ENCODE results near the gene RBX1. TPM values are rescaled to one million over a fixed set of nuclear protein-coding genes. Genes with fewer than 3 reads are reported as not detected.

Gene RBX1
- polyA plus RNA-seq, 1 donor from 2014 or later = 181 TPM

Small RNA genes within 50 kb of the gene (small RNA-seq; reads per million reads assigned to genes)
- gene RF00017 (0 reads per million in 3 experiments), gene RNU6-379P (0 reads per million in 3 experiments)

Other genes with a start within 250 kb of the RBX1 start
- 47.5 and 49.3 TPM in 2 replicates for gene SLC25A17, start 132.0 kb upstream of the RBX1 start, polyA plus RNA-seq
- 180 and 195 TPM in 2 replicates for gene ST13, start 94.7 kb upstream of the RBX1 start, polyA plus RNA-seq
- gene XPNPEP3, start 94.2 kb upstream of the RBX1 start, polyA plus RNA-seq = 5.2 and 5.3 TPM in 2 replicates
- gene DNAJB7, start 89.3 kb upstream of the RBX1 start, polyA plus RNA-seq = not detected in 2 replicates
- gene EP300, start 141.2 kb downstream of the RBX1 start, polyA plus RNA-seq = 13.9 and 18.9 TPM in 2 replicates